Type B pancreatic cell (in vitro differentiated cells): ENCODE results near the gene SLC4A1. TPM values are rescaled to one million over a fixed set of nuclear protein-coding genes. Genes with fewer than 3 reads are reported as not detected.

ENCODE experiments used
- DNase-seq: peaks from one replicate; pipeline ENCODE4 v3.0.0; 2021; ENCODE audit warnings: mixed read lengths; ENCODE audit not compliant: unreplicated experiment; ENCODE audit errors: extremely low spot score
- H3K27ac Mint-ChIP-seq: 2 replicates; pipeline ENCODE4 v1.8.0; 2021; ENCODE audit warnings: mild to moderate bottlenecking, mixed read lengths
- H3K27me3 Mint-ChIP-seq: 2 replicates; pipeline ENCODE4 v1.8.0; 2021; ENCODE audit warnings: mixed read lengths
- H3K36me3 Mint-ChIP-seq: 2 replicates; pipeline ENCODE4 v1.8.0; 2021; ENCODE audit warnings: mixed read lengths
- H3K4me1 Mint-ChIP-seq: one replicate; pipeline ENCODE4 v1.8.0; 2021; ENCODE audit warnings: mixed read lengths; ENCODE audit not compliant: unreplicated experiment
- H3K4me3 Mint-ChIP-seq: 2 replicates; pipeline ENCODE4 v1.8.0; 2021; ENCODE audit warnings: mild to moderate bottlenecking, mixed read lengths
- H3K9me3 Mint-ChIP-seq: 2 replicates; pipeline ENCODE4 v1.8.0; 2021; ENCODE audit warnings: mixed read lengths
- CTCF ChIP-seq: fragments of 200-600 bp; sonication (generic); conservative IDR thresholded peaks from 2 replicates; pipeline ENCODE4 v1.5.0; 2021; ENCODE audit warnings: antibody characterized with exemption, mild to moderate bottlenecking
- total RNA-seq: library from RNA; stranded (reverse); gene quantifications from 2 replicates; pipeline ENCODE4 v1.2.1, GENCODE V29; 2021; ENCODE audit warnings: low replicate concordance

Gene SLC4A1
- total RNA-seq, 1 donor from 2014 or later: not detected

GRCh38 chr17:44277976-44278375 lies 10.0 kb upstream of the SLC4A1 start:
- H3K9me3 Mint-ChIP-seq: no peaks in the 10 kb centered on the region
- DNase-seq: no peak
- peaks cover 14% of the 10 kb centered on the region for H3K27me3 Mint-ChIP-seq
- H3K4me1 Mint-ChIP-seq: no peaks in the 10 kb centered on the region
- no peak for TF ChIP-seq CTCF
- no peaks in the 10 kb centered on the region for H3K36me3 Mint-ChIP-seq
- no peak overlapping the region for H3K27ac Mint-ChIP-seq
- no peak overlapping the region for H3K4me3 Mint-ChIP-seq

- H3K27ac Mint-ChIP-seq: no peak overlapping the region
- H3K36me3 Mint-ChIP-seq: no peaks in the 10 kb centered on the region
- peaks cover 31% of the 10 kb centered on the region for H3K27me3 Mint-ChIP-seq
- peaks cover 2% of the 10 kb centered on the region for H3K4me1 Mint-ChIP-seq
- no peak for DNase-seq
- H3K9me3 Mint-ChIP-seq: no peaks in the 10 kb centered on the region
- no peak overlapping the region for H3K4me3 Mint-ChIP-seq
- TF ChIP-seq CTCF: no peak
Observed at GRCh38 chr17:44273607-44274006, 5.7 kb upstream of the SLC4A1 start.

GRCh38 chr17:44272954-44273353 lies 5.0 kb upstream of the SLC4A1 start:
- no peak for TF ChIP-seq CTCF
- H3K4me3 Mint-ChIP-seq: no peak overlapping the region
- peaks cover 5% of the 10 kb centered on the region for H3K4me1 Mint-ChIP-seq
- H3K9me3 Mint-ChIP-seq: no peaks in the 10 kb centered on the region
- H3K27ac Mint-ChIP-seq: no peak overlapping the region
- H3K36me3 Mint-ChIP-seq: no peaks in the 10 kb centered on the region
- peaks cover 33% of the 10 kb centered on the region for H3K27me3 Mint-ChIP-seq
- no peak for DNase-seq

- Mint-ChIP-seq H3K27ac (no peak overlapping the region), H3K4me3 (no peak overlapping the region), H3K4me1 (peaks cover 5% of the 10 kb centered on the region), H3K36me3 (no peaks in the 10 kb centered on the region), H3K27me3 (peaks cover 33% of the 10 kb centered on the region), H3K9me3 (no peaks in the 10 kb centered on the region)
- no peak for TF ChIP-seq CTCF
- DNase-seq: no peak
Observed at GRCh38 chr17:44272321-44272951, 4.5 kb upstream of the SLC4A1 start.

- DNase-seq: no peak
- Mint-ChIP-seq H3K4me3 (no peak overlapping the region), H3K4me1 (peaks cover 5% of the 10 kb centered on the region), H3K36me3 (no peaks in the 10 kb centered on the region), H3K27me3 (peaks cover 26% of the 10 kb centered on the region), H3K27ac (no peak overlapping the region), H3K9me3 (no peaks in the 10 kb centered on the region)
- no peak for TF ChIP-seq CTCF
Observed at GRCh38 chr17:44269535-44270240, 1.8 kb upstream of the SLC4A1 start.
